Heart right ventricle (tissue), 16 donors: ENCODE data around the gene SND1. TPM values are rescaled to one million over a fixed set of nuclear protein-coding genes. Genes with fewer than 3 reads are reported as not detected.

Experiments used
- ATAC-seq, 8 donors: fragments of 200-7000 bp; cut with Tn5 transposase; one replicate each; pipeline ENCODE4 v1.9.1; 2020; ENCODE audit warnings: mild to moderate bottlenecking in 8 of 8, moderate library complexity in 8 of 8, moderate number of reproducible peaks in 1 of 8
- DNase-seq, 2 donors: peaks; one replicate each; pipeline ENCODE4 v3.0.0-alpha.2; 2020
- H3K27ac ChIP-seq, 10 donors: fragments of 200-600 bp; sonication (generic) in 2 of 10; one replicate each; pipeline versions ENCODE4 v1.5.0 to v1.8.0; 2020 to 2022; ENCODE audit warnings: mild to moderate bottlenecking in 3 of 10
- H3K27me3 ChIP-seq, 7 donors: fragments of 200-600 bp; one replicate each; pipeline ENCODE4 v1.8.0; 2021 to 2022; ENCODE audit warnings: mild to moderate bottlenecking in 2 of 7
- H3K36me3 ChIP-seq, 9 donors: fragments of 200-600 bp; sonication (generic) in 1 of 9; one replicate each; pipeline versions ENCODE4 v1.5.0 to v1.8.0; 2020 to 2022; ENCODE audit warnings: mild to moderate bottlenecking in 2 of 9
- H3K4me1 ChIP-seq, 9 donors: fragments of 200-600 bp; sonication (generic) in 1 of 9; one replicate each; pipeline versions ENCODE4 v1.5.0 to v1.8.0; 2020 to 2022; ENCODE audit warnings: mild to moderate bottlenecking in 4 of 9
- H3K4me3 ChIP-seq, 10 donors: fragments of 200-600 bp; sonication (generic) in 2 of 10; one replicate each; pipeline versions ENCODE4 v1.5.0 to v1.8.0; 2020 to 2022; ENCODE audit warnings: mild to moderate bottlenecking in 7 of 10, moderate library complexity in 2 of 10
- H3K9me3 ChIP-seq, 11 donors: fragments of 200-600 bp in 10 of 11; sonication (generic) in 2 of 11; one replicate each; pipeline versions ENCODE4 v1.5.0 to v1.8.0; 2013 to 2022; ENCODE audit warnings: mild to moderate bottlenecking in 2 of 11, control low read depth in 1 of 11, moderate library complexity in 1 of 11
- whole genome bisulfite sequencing, 2 donors: extraction: QIAGEN DNeasy Blood & Tissue Kit; methylation state at CpG; one replicate each; pipeline ENCODE4 v1.1.7; 2013; ENCODE audit warnings: inconsistent platforms in 1 of 2; 5-methylcytosine and 5-hydroxymethylcytosine counted together
- intact Hi-C, 10 donors: fragments of 100-400 bp; cut with DNase I; formaldehyde crosslinking; loops; one replicate each; pipeline versions ENCODE4 v1.11.1 to v1.14.2; 2022
- polyA plus RNA-seq, 2 donors: library from polyadenylated mRNA; stranded (reverse); fragments of 200-250 nt; gene quantifications; one replicate each; pipeline ENCODE4 v1.2.3, GENCODE V29; 2013
- total RNA-seq, 10 donors: library from RNA; stranded (reverse); fragmentation: NEBNext Ultra II Directional in 3 of 10; extraction: Animal tissue kit (Norgen Biotek cat#: 25700) in 3 of 10; gene quantifications; one replicate each; pipeline versions ENCODE4 v1.2.1 to v1.2.4, GENCODE V29; 2021 to 2023
- TF ChIP-seq, protein P1 (sequence below), 9 donors: fragments of 200-600 bp; sonication (generic) in 2 of 9; IDR thresholded peaks; one replicate each; pipeline versions ENCODE4 v1.5.0 to v1.8.0; 2021 to 2022; ENCODE audit warnings: antibody characterized with exemption in 9 of 9, mild to moderate bottlenecking in 5 of 9, moderate library complexity in 1 of 9
- donor health status: Arrhythmogenic right ventricular cardiomyopathy.
- donor health status: ischemic (EF 13 %, LVEDD 7.1; RV severe dilation, severe dysfunction).
- donor health status: healthy with polysubstance abuse.
- donor health status: DM: no; HTN: yes; CAD: no.
- donor health status: DM: no; HTN: no; CAD: no.
- donor health status: ischemic (EF 25% LVEDD 6.9; RV normal size, moderate dysfunction).
- donor health status: ischemic (EF 25% LVEDD 5.7; RV mildly dilated, moderate dysfunction).
- donor health status: healthy.
- donor health status: DM: yes; HTN: yes; CAD: no.
- donor health status: Ischemic cardiomyopathy.
- donor health status: ischemic (EF 35%, LVEDD 5.7; RV mildly dilated, moderate dysfunction).
- donor health status: nonischemic (EF 11% LVEDD 7.7; RV severe dilation, severe dysfunction).
- donor health status: DM: yes; HTN: yes; CAD: no.
- donor health status: PGD.
- donor health status: ischemic (EF 29% LVEDD 5.4; RV normal size, mild dysfunction).
- donor health status: nonischemic (EF 23%, LVEDD 6.1; RV moderate dilation, normal function).

SND1 gene
- total and polyA plus RNA-seq, 12 donors = 39.9 to 107 (median 80.8) TPM

- Histone ChIP-seq H3K36me3 (no peaks in the 10 kb centered on the region), H3K27me3 (no peaks in the 10 kb centered on the region), H3K4me1 (peaks cover 0 to 58% (median 12%) of the 10 kb centered on the region in 9 donors), H3K4me3 (no peak overlapping the region), H3K9me3 (no peaks in the 10 kb centered on the region), H3K27ac (no peak overlapping the region)
- DNase-seq (no peak), ATAC-seq (peak in 2 of 8 donors; percentile 38 to 44)
- TF ChIP-seq, protein P1, sequence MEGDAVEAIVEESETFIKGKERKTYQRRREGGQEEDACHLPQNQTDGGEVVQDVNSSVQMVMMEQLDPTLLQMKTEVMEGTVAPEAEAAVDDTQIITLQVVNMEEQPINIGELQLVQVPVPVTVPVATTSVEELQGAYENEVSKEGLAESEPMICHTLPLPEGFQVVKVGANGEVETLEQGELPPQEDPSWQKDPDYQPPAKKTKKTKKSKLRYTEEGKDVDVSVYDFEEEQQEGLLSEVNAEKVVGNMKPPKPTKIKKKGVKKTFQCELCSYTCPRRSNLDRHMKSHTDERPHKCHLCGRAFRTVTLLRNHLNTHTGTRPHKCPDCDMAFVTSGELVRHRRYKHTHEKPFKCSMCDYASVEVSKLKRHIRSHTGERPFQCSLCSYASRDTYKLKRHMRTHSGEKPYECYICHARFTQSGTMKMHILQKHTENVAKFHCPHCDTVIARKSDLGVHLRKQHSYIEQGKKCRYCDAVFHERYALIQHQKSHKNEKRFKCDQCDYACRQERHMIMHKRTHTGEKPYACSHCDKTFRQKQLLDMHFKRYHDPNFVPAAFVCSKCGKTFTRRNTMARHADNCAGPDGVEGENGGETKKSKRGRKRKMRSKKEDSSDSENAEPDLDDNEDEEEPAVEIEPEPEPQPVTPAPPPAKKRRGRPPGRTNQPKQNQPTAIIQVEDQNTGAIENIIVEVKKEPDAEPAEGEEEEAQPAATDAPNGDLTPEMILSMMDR (IDR thresholded peaks at IDR 0.05) = no peak
- intact Hi-C loops = no loop called here
- WGBS, 2 donors = 92 to 97% methylated on average over 4 of the region's 4 CpGs
Observed at GRCh38 chr7:127793582-127793981, 141.6 kb downstream of the SND1 start.

GRCh38 chr7:127794136-127794535 lies 142.1 kb downstream of the SND1 start:
- Histone ChIP-seq H3K4me1 (peaks cover 0 to 58% (median 14%) of the 10 kb centered on the region in 9 donors), H3K27me3 (no peaks in the 10 kb centered on the region), H3K4me3 (no peak overlapping the region), H3K27ac (no peak overlapping the region), H3K9me3 (no peaks in the 10 kb centered on the region), H3K36me3 (no peaks in the 10 kb centered on the region)
- 51 to 70% methylated on average over 1 of the region's 1 CpG for WGBS, 2 donors
- TF ChIP-seq, protein P1 (IDR thresholded peaks at IDR 0.05) = no peak
- intact Hi-C loops = no loop called here
- ATAC-seq = peak in 1 of 8 donors; percentile 35
- DNase-seq = no peak

DNA sequence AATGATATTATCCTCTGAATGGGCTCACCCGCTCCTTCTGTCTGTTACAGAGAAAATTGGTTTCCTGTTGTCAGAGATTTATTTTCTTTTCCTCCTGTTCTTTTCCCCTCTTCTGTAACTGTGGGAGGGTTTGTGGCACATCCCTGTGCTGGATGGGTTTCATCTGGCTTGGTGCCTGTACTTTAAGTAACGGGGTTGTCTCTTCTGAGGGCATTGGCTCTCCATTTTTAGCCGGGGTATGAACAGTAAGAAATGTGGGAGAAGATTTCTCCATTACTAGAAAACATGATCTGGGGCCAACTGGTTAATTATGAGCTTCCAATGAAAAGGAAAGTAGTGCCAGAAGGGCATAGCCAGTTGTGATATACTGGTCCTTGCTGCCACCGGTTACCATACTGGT lies 142.6 kb downstream of the SND1 start:
- intact Hi-C loops = no loop called here
- no peak overlapping the region for H3K27ac ChIP-seq
- no peak overlapping the region for H3K4me3 ChIP-seq
- WGBS, 2 donors = 62 to 65% methylated on average over 4 of the region's 4 CpGs
- H3K4me1 ChIP-seq = peaks cover 0 to 58% (median 17%) of the 10 kb centered on the region in 9 donors
- TF ChIP-seq, protein P1 (IDR thresholded peaks at IDR 0.05) = no peak
- H3K27me3 ChIP-seq = no peaks in the 10 kb centered on the region
- no peak for ATAC-seq
- H3K9me3 ChIP-seq = no peaks in the 10 kb centered on the region
- DNase-seq = no peak
- H3K36me3 ChIP-seq = no peaks in the 10 kb centered on the region

DNA sequence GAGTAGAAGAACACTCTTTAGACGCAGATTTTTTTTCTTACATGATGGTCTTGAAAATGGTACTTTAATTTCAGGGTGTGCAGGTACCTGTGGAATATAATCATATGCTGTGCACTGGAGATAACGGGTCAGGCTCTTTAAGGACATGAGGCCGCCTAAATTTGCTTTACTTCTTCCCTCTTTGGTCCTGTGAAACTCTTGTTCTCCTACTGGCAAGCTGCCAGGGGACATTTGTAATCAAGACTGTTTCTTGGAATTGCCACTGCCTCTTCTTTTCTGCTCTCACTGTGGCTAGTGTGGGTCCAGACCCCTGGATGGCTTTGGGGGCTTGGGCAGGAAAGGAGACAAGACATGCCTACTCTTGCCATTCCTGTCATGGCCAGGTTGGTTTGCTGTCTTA lies 146.0 kb downstream of the SND1 start:
- intact Hi-C loops = no loop called here
- no peaks in the 10 kb centered on the region for H3K9me3 ChIP-seq

More for the DNA sequence above, 146.0 kb downstream of the SND1 start:
- no peaks in the 10 kb centered on the region for H3K36me3 ChIP-seq
- H3K4me3 ChIP-seq = no peak overlapping the region
- H3K27me3 ChIP-seq = no peaks in the 10 kb centered on the region
- TF ChIP-seq, protein P1 (IDR thresholded peaks at IDR 0.05) = no peak
- peaks cover 0 to 41% (median 22%) of the 10 kb centered on the region in 9 donors for H3K4me1 ChIP-seq
- ATAC-seq (no peak), DNase-seq (peak in 1 of 2 donors; percentile 24)
- H3K27ac ChIP-seq = no peak overlapping the region
- 70 to 75% methylated on average over 3 of the region's 3 CpGs for WGBS, 2 donors
